Mesenchymal stem cell (in vitro differentiated cells and primary cell): Measurements from ENCODE around the gene C10orf120.

Experiments used
- DNase-seq: peaks from one replicate; pipeline ENCODE4 v3.0.0-alpha.2; 2013
- H2AFZ ChIP-seq: one replicate; pipeline ENCODE4 v1.6.1; 2013; ENCODE audit warnings: low read depth, mild to moderate bottlenecking, control low read depth, inconsistent platforms, low read length, moderate library complexity
- H2AK5ac ChIP-seq: 2 replicates; pipeline ENCODE4 v1.6.1; 2013; ENCODE audit warnings: low read length, moderate library complexity, mild to moderate bottlenecking, inconsistent platforms; ENCODE audit not compliant: severe bottlenecking
- H2BK120ac ChIP-seq: one replicate; pipeline ENCODE4 v1.6.1; 2013; ENCODE audit warnings: low read depth, mild to moderate bottlenecking, inconsistent platforms, low read length, moderate library complexity
- H2BK12ac ChIP-seq, 2 experiments: one replicate each; pipeline ENCODE4 v1.6.1; 2013; ENCODE audit warnings: inconsistent platforms in 2 of 2, low read length in 2 of 2, mild to moderate bottlenecking in 2 of 2, moderate library complexity in 2 of 2, control low read depth in 1 of 2
- H2BK15ac ChIP-seq: one replicate; pipeline ENCODE4 v1.6.1; 2013; ENCODE audit warnings: mild to moderate bottlenecking, low read depth, inconsistent platforms; ENCODE audit not compliant: poor library complexity, severe bottlenecking
- H2BK5ac ChIP-seq: 2 replicates; pipeline ENCODE4 v1.6.1; 2013; ENCODE audit warnings: low read depth, mild to moderate bottlenecking, low read length, control low read depth, inconsistent platforms; ENCODE audit not compliant: poor library complexity, severe bottlenecking
- H3K14ac ChIP-seq, 2 experiments: one replicate each; pipeline ENCODE4 v1.6.1; 2013; ENCODE audit warnings: inconsistent platforms in 2 of 2, low read length in 2 of 2, control low read depth in 1 of 2, mild to moderate bottlenecking in 1 of 2, moderate library complexity in 1 of 2
- H3K18ac ChIP-seq, 2 experiments: one replicate each; pipeline ENCODE4 v1.6.1; 2013; ENCODE audit warnings: inconsistent platforms in 2 of 2, low read length in 2 of 2, control low read depth in 1 of 2, low read depth in 1 of 2, mild to moderate bottlenecking in 1 of 2
- H3K23ac ChIP-seq, 2 experiments: one replicate each; pipeline ENCODE4 v1.6.1; 2013; ENCODE audit warnings: inconsistent platforms in 2 of 2, low read length in 2 of 2, mild to moderate bottlenecking in 2 of 2, moderate library complexity in 2 of 2, control low read depth in 1 of 2
- H3K27ac ChIP-seq: 2 replicates; pipeline ENCODE4 v1.5.1; 2013; ENCODE audit warnings: mild to moderate bottlenecking, moderate library complexity, low read length, control low read depth, inconsistent platforms; ENCODE audit not compliant: poor library complexity, severe bottlenecking
- H3K27me3 ChIP-seq, 2 experiments: 2 replicates each; pipeline versions ENCODE4 v1.6.1 to v1.7.0; 2013; ENCODE audit warnings: low read length in 2 of 2, mild to moderate bottlenecking in 2 of 2, moderate library complexity in 2 of 2, control low read depth in 1 of 2, inconsistent platforms in 1 of 2; ENCODE audit not compliant: control insufficient read depth in 1 of 2, insufficient read depth in 1 of 2
- H3K36me3 ChIP-seq, 2 experiments: 2 replicates each; pipeline versions ENCODE4 v1.6.1 to v1.7.0; 2013; ENCODE audit warnings: low read length in 2 of 2, control low read depth in 1 of 2, inconsistent platforms in 1 of 2, low read depth in 1 of 2, mild to moderate bottlenecking in 1 of 2; ENCODE audit not compliant: insufficient read depth in 2 of 2, control insufficient read depth in 1 of 2
- H3K4ac ChIP-seq, 2 experiments: one replicate each; pipeline ENCODE4 v1.6.1; 2013; ENCODE audit warnings: inconsistent platforms in 2 of 2, low read length in 2 of 2, mild to moderate bottlenecking in 2 of 2, moderate library complexity in 2 of 2, control low read depth in 1 of 2, low read depth in 1 of 2
- H3K4me1 ChIP-seq: 2 replicates; pipeline ENCODE4 v1.6.1; 2013; ENCODE audit warnings: low read depth, low read length, control low read depth; ENCODE audit not compliant: control insufficient read depth, insufficient read depth
- H3K4me2 ChIP-seq: 2 replicates; pipeline ENCODE4 v1.6.1; 2013; ENCODE audit warnings: low read length, mild to moderate bottlenecking, inconsistent platforms; ENCODE audit not compliant: poor library complexity, severe bottlenecking
- H3K4me3 ChIP-seq, 2 experiments: 2 replicates each; pipeline versions ENCODE4 v1.5.1 to v1.7.0; 2013; ENCODE audit warnings: low read length in 2 of 2, mild to moderate bottlenecking in 2 of 2, control low read depth in 1 of 2, low read depth in 1 of 2; ENCODE audit not compliant: insufficient read depth in 1 of 2
- H3K79me1 ChIP-seq: replicated peaks from 2 replicates; pipeline ENCODE4 v1.6.1; 2013; ENCODE audit warnings: mild to moderate bottlenecking, control low read depth, low read length, inconsistent platforms; ENCODE audit not compliant: poor library complexity, severe bottlenecking
- H3K9ac ChIP-seq: 2 replicates; pipeline ENCODE4 v1.7.0; 2013; ENCODE audit warnings: mild to moderate bottlenecking, low read length, moderate library complexity
- H3K9me3 ChIP-seq: 2 replicates; pipeline ENCODE4 v1.7.0; 2013; ENCODE audit warnings: mild to moderate bottlenecking, low read length; ENCODE audit not compliant: control insufficient read depth
- H4K8ac ChIP-seq: one replicate; pipeline ENCODE4 v1.6.1; 2013; ENCODE audit warnings: inconsistent platforms, mild to moderate bottlenecking, low read length, moderate library complexity
- H4K91ac ChIP-seq: one replicate; pipeline ENCODE4 v1.6.1; 2013; ENCODE audit warnings: mild to moderate bottlenecking, low read length, inconsistent platforms
- WGBS: methylation state at CpG from one replicate; pipeline ENCODE4 v1.1.7; 2013; ENCODE audit warnings: mixed read lengths; 5-methylcytosine and 5-hydroxymethylcytosine counted together

Gene C10orf120

GRCh38 chr10:122688293-122688989 is 11.2 kb downstream of the C10orf120 start:
- no peak overlapping the region for H3K14ac ChIP-seq

GRCh38 chr10:122682522-122682921 is 17.1 kb downstream of the C10orf120 start:
- Histone ChIP-seq H2BK120ac (no peak overlapping the region), H4K8ac (no peak overlapping the region), H3K27ac (no peak overlapping the region), H3K9me3 (no peaks in the 10 kb centered on the region), H2BK5ac (no peak overlapping the region), H3K27me3 (peaks cover 0 to 45% of the 10 kb centered on the region in 2 experiments), H3K14ac (no peak overlapping the region), H3K23ac (no peak overlapping the region), H3K4me1 (no peaks in the 10 kb centered on the region), H3K4me2 (no peak overlapping the region), H3K18ac (no peak overlapping the region), H2AFZ (no peak overlapping the region), H4K91ac (no peak overlapping the region), H3K9ac (no peak overlapping the region), H3K79me1 (no peaks in the 10 kb centered on the region), H2AK5ac (no peak overlapping the region), H3K4me3 (no peak overlapping the region), H3K4ac (no peak overlapping the region), H2BK12ac (no peak overlapping the region), H2BK15ac (no peak overlapping the region), H3K36me3 (no peaks in the 10 kb centered on the region)
- DNase-seq = no peak
- 63% methylated on average over 4 of the region's 5 CpGs for WGBS

More at GRCh38 chr10:122688293-122688989, 11.2 kb downstream of the C10orf120 start:
- Histone ChIP-seq H2BK12ac (no peak overlapping the region), H3K4ac (no peak overlapping the region), H2BK15ac (no peak overlapping the region), H3K27ac (no peak overlapping the region), H3K4me3 (no peak overlapping the region), H3K27me3 (peaks cover 0 to 44% of the 10 kb centered on the region in 2 experiments), H3K4me2 (no peak overlapping the region), H2BK5ac (no peak overlapping the region), H2AFZ (no peak overlapping the region), H3K9ac (no peak overlapping the region), H3K36me3 (no peaks in the 10 kb centered on the region), H2BK120ac (no peak overlapping the region), H2AK5ac (no peak overlapping the region), H4K91ac (no peak overlapping the region), H3K79me1 (no peaks in the 10 kb centered on the region), H3K23ac (no peak overlapping the region), H3K9me3 (no peaks in the 10 kb centered on the region), H4K8ac (no peak overlapping the region), H3K18ac (no peak overlapping the region), H3K4me1 (no peaks in the 10 kb centered on the region)
- 45% methylated on average over 6 of the region's 6 CpGs for whole genome bisulfite sequencing
- DNase-seq = no peak

GRCh38 chr10:122678266-122678665 is 21.4 kb downstream of the C10orf120 start:
- no peak overlapping the region for H2BK15ac ChIP-seq
- no peak overlapping the region for H2AK5ac ChIP-seq
- H2BK120ac ChIP-seq = no peak overlapping the region
- no peak overlapping the region for H3K4me2 ChIP-seq
- H4K91ac ChIP-seq = no peak overlapping the region
- H3K4me3 ChIP-seq = no peak overlapping the region
- H3K4ac ChIP-seq = no peak overlapping the region
- no peaks in the 10 kb centered on the region for H3K9me3 ChIP-seq
- DNase-seq = no peak
- peaks cover 0 to 61% of the 10 kb centered on the region in 2 experiments for H3K27me3 ChIP-seq
- no peak overlapping the region for H2BK5ac ChIP-seq
- no peak overlapping the region for H2AFZ ChIP-seq
- H3K79me1 ChIP-seq = no peaks in the 10 kb centered on the region
- no peak overlapping the region for H3K9ac ChIP-seq
- H3K27ac ChIP-seq = no peak overlapping the region
- H4K8ac ChIP-seq = no peak overlapping the region
- no peak overlapping the region for H3K23ac ChIP-seq
- H3K14ac ChIP-seq = no peak overlapping the region
- no peaks in the 10 kb centered on the region for H3K36me3 ChIP-seq
- H2BK12ac ChIP-seq = no peak overlapping the region
- H3K4me1 ChIP-seq = no peaks in the 10 kb centered on the region
- H3K18ac ChIP-seq = no peak overlapping the region

- no peak overlapping the region for H2BK120ac ChIP-seq
- no peak overlapping the region for H3K4me3 ChIP-seq
- H3K14ac ChIP-seq = no peak overlapping the region
- no peak overlapping the region for H3K27ac ChIP-seq
- no peaks in the 10 kb centered on the region for H3K9me3 ChIP-seq
- H3K4me1 ChIP-seq = no peaks in the 10 kb centered on the region
- H3K18ac ChIP-seq = no peak overlapping the region
- H3K23ac ChIP-seq = no peak overlapping the region
- H2BK5ac ChIP-seq = no peak overlapping the region
- no peak overlapping the region for H2AFZ ChIP-seq
- H2BK15ac ChIP-seq = no peak overlapping the region
- no peak overlapping the region for H3K4ac ChIP-seq
- no peak overlapping the region for H3K9ac ChIP-seq
- no peak overlapping the region for H2BK12ac ChIP-seq
- WGBS = 69% methylated on average over 2 of the region's 2 CpGs
- no peaks in the 10 kb centered on the region for H3K36me3 ChIP-seq
- no peak overlapping the region for H4K91ac ChIP-seq
- no peak overlapping the region for H2AK5ac ChIP-seq
- H3K79me1 ChIP-seq = no peaks in the 10 kb centered on the region
- DNase-seq = no peak
- no peak overlapping the region for H3K4me2 ChIP-seq
- peaks cover 0 to 64% of the 10 kb centered on the region in 2 experiments for H3K27me3 ChIP-seq
- H4K8ac ChIP-seq = no peak overlapping the region
Measured at GRCh38 chr10:122675278-122675677, 24.4 kb downstream of the C10orf120 start.
